ENCODE measurements around the gene REXO4.

DNA sequence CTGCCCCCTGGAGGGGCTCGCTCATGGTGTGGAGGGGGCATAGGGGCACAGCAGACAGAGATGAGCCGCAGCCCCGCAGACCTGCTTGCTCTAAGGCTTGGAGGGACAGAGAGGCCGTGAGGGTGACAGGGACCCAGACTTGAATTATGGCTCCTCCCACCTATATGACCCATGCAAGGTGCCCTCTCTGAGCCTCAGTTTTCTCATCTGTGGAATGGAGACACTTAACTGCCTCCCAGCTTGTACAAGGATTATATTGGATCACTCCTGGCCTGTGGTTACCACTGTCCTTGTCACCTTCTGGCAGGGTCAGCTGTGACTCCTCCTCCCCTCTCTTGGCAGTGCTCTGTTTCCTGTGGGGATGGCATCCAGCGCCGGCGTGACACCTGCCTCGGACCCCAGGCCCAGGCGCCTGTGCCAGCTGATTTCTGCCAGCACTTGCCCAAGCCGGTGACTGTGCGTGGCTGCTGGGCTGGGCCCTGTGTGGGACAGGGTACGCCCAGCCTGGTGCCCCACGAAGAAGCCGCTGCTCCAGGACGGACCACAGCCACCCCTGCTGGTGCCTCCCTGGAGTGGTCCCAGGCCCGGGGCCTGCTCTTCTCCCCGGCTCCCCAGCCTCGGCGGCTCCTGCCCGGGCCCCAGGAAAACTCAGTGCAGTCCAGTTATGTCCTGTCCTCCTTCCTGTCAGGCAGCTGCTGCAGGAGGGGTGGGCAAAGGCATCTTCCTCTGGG is 37.3 kb upstream of the REXO4 start:
- TF ChIP-seq, protein P1, sequence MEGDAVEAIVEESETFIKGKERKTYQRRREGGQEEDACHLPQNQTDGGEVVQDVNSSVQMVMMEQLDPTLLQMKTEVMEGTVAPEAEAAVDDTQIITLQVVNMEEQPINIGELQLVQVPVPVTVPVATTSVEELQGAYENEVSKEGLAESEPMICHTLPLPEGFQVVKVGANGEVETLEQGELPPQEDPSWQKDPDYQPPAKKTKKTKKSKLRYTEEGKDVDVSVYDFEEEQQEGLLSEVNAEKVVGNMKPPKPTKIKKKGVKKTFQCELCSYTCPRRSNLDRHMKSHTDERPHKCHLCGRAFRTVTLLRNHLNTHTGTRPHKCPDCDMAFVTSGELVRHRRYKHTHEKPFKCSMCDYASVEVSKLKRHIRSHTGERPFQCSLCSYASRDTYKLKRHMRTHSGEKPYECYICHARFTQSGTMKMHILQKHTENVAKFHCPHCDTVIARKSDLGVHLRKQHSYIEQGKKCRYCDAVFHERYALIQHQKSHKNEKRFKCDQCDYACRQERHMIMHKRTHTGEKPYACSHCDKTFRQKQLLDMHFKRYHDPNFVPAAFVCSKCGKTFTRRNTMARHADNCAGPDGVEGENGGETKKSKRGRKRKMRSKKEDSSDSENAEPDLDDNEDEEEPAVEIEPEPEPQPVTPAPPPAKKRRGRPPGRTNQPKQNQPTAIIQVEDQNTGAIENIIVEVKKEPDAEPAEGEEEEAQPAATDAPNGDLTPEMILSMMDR (IDR thresholded peaks at IDR 0.05) = no peak
- TF ChIP-seq, protein P2, sequence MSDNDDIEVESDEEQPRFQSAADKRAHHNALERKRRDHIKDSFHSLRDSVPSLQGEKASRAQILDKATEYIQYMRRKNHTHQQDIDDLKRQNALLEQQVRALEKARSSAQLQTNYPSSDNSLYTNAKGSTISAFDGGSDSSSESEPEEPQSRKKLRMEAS (IDR thresholded peaks at IDR 0.05; ENCODE audit: low read depth) = no peak
- no peak for TF ChIP-seq JUND (IDR thresholded peaks at IDR 0.05)
- TF ChIP-seq GATA2 (CRISPR knock-in tag; IDR thresholded peaks at IDR 0.05) = no peak
- TF ChIP-seq SMC3 (IDR thresholded peaks at IDR 0.05; ENCODE audit: low read depth, low read length) = no peak
- no peak for TF ChIP-seq CHD2 (IDR thresholded peaks at IDR 0.05; ENCODE audit: low read length, partially characterized antibody)
- TF ChIP-seq SIN3A (IDR thresholded peaks at IDR 0.05; ENCODE audit: borderline replicate concordance, low read depth, low read length) = no peak
- no peak for TF ChIP-seq ELF1 (IDR thresholded peaks at IDR 0.05)
- TF ChIP-seq, protein P3, sequence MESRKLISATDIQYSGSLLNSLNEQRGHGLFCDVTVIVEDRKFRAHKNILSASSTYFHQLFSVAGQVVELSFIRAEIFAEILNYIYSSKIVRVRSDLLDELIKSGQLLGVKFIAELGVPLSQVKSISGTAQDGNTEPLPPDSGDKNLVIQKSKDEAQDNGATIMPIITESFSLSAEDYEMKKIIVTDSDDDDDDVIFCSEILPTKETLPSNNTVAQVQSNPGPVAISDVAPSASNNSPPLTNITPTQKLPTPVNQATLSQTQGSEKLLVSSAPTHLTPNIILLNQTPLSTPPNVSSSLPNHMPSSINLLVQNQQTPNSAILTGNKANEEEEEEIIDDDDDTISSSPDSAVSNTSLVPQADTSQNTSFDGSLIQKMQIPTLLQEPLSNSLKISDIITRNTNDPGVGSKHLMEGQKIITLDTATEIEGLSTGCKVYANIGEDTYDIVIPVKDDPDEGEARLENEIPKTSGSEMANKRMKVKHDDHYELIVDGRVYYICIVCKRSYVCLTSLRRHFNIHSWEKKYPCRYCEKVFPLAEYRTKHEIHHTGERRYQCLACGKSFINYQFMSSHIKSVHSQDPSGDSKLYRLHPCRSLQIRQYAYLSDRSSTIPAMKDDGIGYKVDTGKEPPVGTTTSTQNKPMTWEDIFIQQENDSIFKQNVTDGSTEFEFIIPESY (IDR thresholded peaks at IDR 0.05; ENCODE audit: borderline replicate concordance, low read depth) = no peak
- TF ChIP-seq, protein P4, sequence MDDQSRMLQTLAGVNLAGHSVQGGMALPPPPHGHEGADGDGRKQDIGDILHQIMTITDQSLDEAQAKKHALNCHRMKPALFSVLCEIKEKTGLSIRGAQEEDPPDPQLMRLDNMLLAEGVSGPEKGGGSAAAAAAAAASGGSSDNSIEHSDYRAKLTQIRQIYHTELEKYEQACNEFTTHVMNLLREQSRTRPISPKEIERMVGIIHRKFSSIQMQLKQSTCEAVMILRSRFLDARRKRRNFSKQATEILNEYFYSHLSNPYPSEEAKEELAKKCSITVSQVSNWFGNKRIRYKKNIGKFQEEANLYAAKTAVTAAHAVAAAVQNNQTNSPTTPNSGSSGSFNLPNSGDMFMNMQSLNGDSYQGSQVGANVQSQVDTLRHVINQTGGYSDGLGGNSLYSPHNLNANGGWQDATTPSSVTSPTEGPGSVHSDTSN (IDR thresholded peaks at IDR 0.05) = no peak
- TF ChIP-seq TEAD4 (IDR thresholded peaks at IDR 0.05; ENCODE audit: borderline replicate concordance, insufficient read depth) = no peak
- no peak for TF ChIP-seq MEF2A (IDR thresholded peaks at IDR 0.05; ENCODE audit: borderline replicate concordance, low read depth)
